DMS153 treated with DMSO at 0.1 percent for 48 hours (cell line): ENCODE measurements around the gene MON1B.
"Not testable (repeated sequence)": the region's sequence is repeated elsewhere in the genome, so short reads cannot be mapped to it uniquely, and the experiment has no call there.

Experiments used
- DNase-seq: peaks from one replicate; lab custom pipeline; 2025; ENCODE audit not compliant: unreplicated experiment; lab: John Stamatoyannopoulos, UW

The MON1B gene

GRCh38 chr16:77190478-77191258 is at the start of gene MON1B:
Gene MON1B, plus strand, starts transcription at chr16:77191190. Its CDS starts 296 bp downstream, at chr16:77191486.
- DNase-seq = peak; percentile 95

- no peak for DNase-seq
Measured at GRCh38 chr16:77143364-77143763, 47.6 kb upstream of the MON1B start.

GRCh38 chr16:77148121-77148520 is 42.9 kb upstream of the MON1B start:
- DNase-seq = no peak

- DNase-seq = no peak
Measured at GRCh38 chr16:77157346-77158058, 33.5 kb upstream of the MON1B start.

GRCh38 chr16:77158293-77158692 is 32.7 kb upstream of the MON1B start:
- DNase-seq = no peak

GRCh38 chr16:77165006-77165405 is 26.0 kb upstream of the MON1B start:
- no peak for DNase-seq

- DNase-seq = not testable (repeated sequence)
Measured at GRCh38 chr16:77165536-77166236, 25.3 kb upstream of the MON1B start.

- no peak for DNase-seq
Measured at GRCh38 chr16:77166726-77167125, 24.3 kb upstream of the MON1B start.

GRCh38 chr16:77168901-77169300 is 22.1 kb upstream of the MON1B start:
- DNase-seq = no peak

- peak; percentile 27 for DNase-seq
Measured at GRCh38 chr16:77169650-77170236, 21.2 kb upstream of the MON1B start.

GRCh38 chr16:77170805-77171204 is 20.2 kb upstream of the MON1B start:
- no peak for DNase-seq

- peak; percentile 63 for DNase-seq
Measured at GRCh38 chr16:77171745-77172635, 19.0 kb upstream of the MON1B start.

- no peak for DNase-seq
Measured at GRCh38 chr16:77172951-77173350, 18.0 kb upstream of the MON1B start.

- DNase-seq = no peak
Measured at GRCh38 chr16:77183137-77183536, 7.9 kb upstream of the MON1B start.

GRCh38 chr16:77186298-77186697 is 4.7 kb upstream of the MON1B start:
- not testable (repeated sequence) for DNase-seq

GRCh38 chr16:77190190-77190477 is 856 bp upstream of the MON1B start:
- no peak for DNase-seq

- no peak for DNase-seq
Measured at GRCh38 chr16:77191259-77191969, 424 bp downstream of the MON1B start.

- no peak for DNase-seq
Measured at GRCh38 chr16:77193377-77193776, 2.4 kb downstream of the MON1B start.

- DNase-seq = no peak
Measured at GRCh38 chr16:77194295-77195231, 3.6 kb downstream of the MON1B start.
